Fibroblast of skin of scalp (primary cell): Measurements from ENCODE around the gene LARP1.

Source experiments
- DNase-seq: peaks from one replicate; pipeline ENCODE4 v3.0.0-alpha.2; 2013

Gene LARP1

GRCh38 chr5:154762700-154763099, 7.5 kb downstream of the LARP1 start:
- DNase-seq: no peak

GRCh38 chr5:154764967-154765366, 9.8 kb downstream of the LARP1 start:
- no peak for DNase-seq

GRCh38 chr5:154765396-154765925, 10.3 kb downstream of the LARP1 start:
- no peak for DNase-seq

GRCh38 chr5:154766558-154767281, 11.5 kb downstream of the LARP1 start:
- no peak for DNase-seq

- DNase-seq: no peak
Observed at GRCh38 chr5:154767576-154767975, 12.4 kb downstream of the LARP1 start.

DNA sequence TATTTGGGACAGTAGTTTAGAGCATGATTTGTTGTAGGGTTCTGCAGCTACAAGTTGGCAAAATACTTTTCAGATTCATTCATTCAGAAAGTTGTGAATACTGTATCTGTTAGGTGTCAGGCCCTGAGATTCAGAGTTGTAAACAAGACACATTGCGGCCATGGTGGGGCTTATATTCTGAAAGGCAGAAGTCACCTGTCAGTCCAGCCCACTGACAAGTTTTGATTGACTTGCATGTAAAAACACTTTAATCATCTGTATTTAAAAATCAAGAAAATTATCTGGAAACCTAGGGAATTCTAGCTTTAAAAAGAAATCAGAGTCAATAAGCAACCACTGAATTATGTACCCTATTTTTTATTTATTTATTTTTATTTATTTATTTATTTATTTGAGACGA, 13.0 kb downstream of the LARP1 start:
- no peak for DNase-seq

DNA sequence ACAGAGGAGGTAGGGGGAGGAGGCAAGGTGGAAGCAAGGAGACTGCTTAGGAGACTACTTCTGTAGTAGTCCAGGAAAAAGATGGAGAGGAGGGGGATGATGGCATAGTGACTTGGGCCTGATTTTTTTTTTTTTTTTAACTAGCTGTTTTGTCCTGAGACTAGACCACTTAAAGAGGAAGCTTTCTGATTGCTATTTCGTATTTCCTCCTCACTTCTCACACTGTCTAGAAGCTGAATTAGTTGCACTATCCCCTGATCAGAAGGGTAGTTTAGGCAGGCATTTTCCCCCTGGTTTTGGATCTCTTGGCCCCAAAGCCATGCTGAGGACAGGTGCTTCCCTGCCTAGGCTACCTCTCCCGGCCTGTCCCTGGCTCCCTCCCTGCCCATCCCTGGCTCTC, 14.9 kb downstream of the LARP1 start:
- DNase-seq: no peak

GRCh38 chr5:154771383-154771901, 16.3 kb downstream of the LARP1 start:
- DNase-seq: peak; percentile 89

GRCh38 chr5:154773326-154773725, 18.1 kb downstream of the LARP1 start:
- no peak for DNase-seq

DNA sequence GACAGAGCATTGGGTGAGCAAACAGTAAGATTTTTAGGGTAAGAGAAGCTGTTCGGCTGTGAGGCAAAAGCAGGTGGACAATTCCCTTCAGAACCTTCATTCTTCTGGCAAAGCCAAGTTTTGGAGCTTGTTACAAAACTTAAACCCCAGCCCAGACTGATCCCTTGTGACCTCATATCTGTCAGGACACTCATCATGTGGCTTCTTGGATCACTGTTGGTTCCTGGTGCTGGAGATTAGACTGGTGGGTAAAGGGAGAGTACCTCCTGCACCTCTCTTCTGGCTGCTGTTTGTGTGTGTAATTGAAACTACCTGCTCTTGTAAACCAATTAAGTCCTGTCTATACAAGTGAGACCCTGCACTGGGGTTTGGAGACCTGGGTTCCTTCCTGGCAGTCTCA, 21.0 kb downstream of the LARP1 start:
- DNase-seq: no peak

- no peak for DNase-seq
Observed at GRCh38 chr5:154778534-154778933, 23.4 kb downstream of the LARP1 start.

- peak; percentile 80 for DNase-seq
Observed at GRCh38 chr5:154779105-154779504, 23.9 kb downstream of the LARP1 start.

DNA sequence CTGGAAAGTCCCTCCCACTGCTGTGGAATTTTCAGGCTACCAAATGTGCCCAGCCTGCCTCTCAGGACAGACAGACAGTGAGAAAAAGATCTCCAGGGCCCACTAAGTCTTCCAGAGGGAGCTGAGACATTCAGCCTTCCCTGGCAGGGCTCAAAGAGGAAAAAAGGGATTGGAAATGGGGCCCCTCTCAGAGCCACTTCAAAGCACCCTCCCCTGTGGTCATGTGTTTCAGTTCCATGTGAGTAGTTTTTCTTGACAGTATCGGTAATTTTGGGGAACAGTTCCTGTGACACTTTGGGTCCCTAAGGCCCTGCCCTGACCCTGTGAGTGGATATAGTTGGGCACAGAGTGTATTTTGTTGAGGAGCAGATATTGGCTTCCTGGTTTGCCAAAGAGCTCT, 25.0 kb downstream of the LARP1 start:
- DNase-seq: no peak

DNA sequence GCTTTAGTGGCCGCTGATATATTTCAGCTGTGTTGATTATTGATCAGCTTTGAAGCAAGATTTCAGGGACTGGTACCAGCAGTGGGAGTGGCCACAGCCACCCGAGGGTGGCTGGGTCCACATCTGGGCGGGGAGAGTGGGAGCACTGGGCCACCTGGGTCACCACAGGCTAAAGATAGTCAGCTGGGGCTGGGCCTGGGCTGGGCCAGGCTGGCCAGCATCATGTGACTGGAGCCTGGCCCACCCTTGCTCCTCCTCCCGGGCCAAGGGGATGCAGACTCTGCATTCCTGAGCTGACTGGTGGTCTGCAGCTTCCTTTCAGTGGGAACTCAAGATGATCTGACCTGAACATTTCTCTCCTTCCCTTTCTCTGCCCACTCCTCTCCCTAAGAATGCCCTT, 27.1 kb downstream of the LARP1 start:
- no peak for DNase-seq

DNA sequence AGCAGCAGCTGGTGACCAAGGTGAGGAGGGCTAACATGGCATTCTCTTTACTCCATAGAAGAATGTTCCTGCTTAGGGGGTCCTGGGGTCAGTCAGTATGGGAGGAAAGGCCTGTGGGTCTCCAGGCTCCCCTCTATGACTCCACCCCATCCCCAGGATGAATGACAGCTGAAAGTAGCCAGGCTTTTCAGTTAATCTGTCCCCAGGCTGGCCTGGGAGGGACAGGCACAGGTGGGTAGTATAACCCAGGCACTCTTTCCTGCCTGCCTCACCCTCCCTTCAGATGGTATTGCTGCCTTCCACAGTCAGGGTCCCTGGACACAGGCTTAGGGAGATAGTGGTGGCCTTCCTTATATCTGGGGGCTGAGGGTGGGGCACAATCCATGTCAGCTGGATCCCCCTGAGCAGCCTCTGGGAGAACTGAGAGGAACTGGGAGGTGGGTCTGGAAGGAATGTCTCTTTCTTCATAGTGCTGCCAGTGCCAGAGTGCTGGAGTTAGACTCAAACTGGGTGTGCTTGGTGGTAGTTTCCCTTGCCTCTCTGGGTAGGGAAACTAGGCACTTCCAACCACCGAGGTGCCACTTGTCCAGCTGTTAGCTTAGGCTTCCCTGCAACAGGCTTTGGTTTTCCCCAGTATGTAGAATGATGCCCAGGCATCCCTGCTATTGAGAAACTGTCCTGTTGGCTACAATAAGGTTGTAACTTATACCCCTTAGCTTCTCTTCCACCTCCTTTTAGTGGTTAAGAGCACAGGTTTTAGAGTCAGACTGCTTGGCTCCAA, 27.8 kb downstream of the LARP1 start:
- no peak for DNase-seq

DNA sequence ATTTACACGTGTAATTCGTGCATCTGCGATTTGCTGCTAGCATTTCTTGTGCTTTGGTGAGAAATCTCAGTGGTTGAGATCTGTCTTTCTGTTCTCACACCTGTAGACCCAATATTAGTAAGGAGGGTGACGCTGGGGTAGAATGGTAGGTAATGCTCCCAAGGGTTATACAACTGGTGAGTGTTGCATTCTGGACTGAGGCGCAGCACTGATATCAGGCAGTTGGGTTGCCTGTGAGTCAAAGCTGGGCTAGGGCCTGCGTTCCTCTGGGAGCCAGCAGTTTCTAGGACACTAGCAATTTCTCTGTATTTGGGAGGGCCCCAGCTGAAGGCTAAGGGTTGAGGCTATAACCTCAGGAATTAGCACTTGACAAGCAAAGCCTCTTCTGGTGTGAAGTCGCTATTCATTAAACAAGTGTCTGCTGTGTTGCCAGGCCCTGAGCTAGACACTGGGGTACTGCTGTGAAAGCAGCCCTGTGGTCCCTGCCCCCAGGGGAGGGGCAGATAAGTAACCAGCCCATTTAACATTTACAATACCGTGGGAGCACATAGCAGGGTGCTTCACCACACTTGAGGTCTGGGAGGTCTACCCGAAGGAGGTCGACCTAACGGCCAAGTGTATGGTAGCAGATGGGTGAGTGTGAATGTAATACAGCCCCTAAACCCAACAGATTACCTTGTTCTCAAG, 28.7 kb downstream of the LARP1 start:
- DNase-seq: no peak

DNA sequence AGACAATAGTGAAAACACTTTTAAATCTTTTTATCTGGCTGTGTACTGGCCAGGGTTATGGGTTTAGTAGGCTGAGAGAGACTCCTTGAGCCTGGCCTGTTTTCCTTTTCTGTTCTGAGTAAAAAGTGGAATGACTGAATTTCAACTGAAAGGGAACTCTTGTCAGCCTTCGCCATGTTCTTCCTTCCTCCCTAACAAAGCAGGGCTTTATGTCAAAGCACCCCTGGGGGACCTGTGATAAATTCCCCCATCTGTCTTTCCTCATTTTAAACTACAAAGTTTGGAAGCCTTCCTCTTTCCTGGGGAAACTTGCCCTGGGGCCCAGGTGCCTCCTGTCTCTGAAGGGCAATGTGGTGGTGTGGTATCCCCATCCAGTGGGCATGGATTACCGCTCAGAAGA, 29.7 kb downstream of the LARP1 start:
- DNase-seq: no peak

DNA sequence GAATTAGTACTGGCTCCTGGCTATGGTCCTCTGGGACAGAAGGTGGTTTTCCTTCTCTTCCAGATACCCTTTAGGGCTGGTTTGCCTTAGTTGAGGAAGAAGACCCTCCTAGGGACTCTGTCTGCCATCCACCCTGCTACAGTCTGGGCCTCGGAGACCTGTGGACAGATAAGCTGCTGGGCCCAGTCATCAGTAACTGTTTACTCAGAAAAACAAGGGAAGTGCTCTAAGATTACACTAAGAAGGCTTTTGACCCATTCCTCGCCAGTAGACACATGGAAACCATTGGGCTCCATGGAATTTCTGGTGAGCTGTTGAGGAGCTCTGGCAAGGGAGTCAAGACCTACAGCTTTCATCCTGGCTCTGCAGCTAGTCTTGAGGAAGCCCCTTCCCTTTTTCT, 31.2 kb downstream of the LARP1 start:
- no peak for DNase-seq

- DNase-seq: peak; percentile 21
Observed at GRCh38 chr5:154788212-154788611, 33.0 kb downstream of the LARP1 start.

DNA sequence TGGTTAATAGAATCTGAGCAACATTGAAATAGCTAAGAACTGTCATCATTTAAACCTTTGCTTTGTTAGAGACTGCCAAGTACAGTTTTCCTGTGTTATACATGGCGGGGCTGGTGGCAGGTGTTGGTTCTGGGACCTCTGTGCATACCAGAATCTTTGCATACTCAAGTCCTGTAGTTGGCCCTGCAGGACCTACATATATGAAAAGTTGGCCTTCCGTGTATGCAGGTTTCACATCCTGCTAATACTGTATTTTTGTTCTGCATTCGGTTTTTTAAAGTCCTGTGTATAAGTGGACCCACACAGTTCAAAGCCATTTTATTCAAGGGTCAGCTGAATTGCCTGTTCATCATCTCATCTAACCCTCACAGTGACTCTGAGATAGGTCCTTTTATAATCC, 36.4 kb downstream of the LARP1 start:
- DNase-seq: no peak

- no peak for DNase-seq
Observed at GRCh38 chr5:154793599-154794524, 38.7 kb downstream of the LARP1 start.
